GM13976 (cell line): ENCODE data around the gene MYL1.

Source experiments
- DNase-seq: peaks from one replicate; pipeline ENCODE4 v3.0.0; 2012; ENCODE audit warnings: low spot score
- in situ Hi-C: fragments of 300-500 bp; cut with MboI; formaldehyde crosslinking; loops from one replicate; pipeline ENCODE4 v1.12.0; 2022; ENCODE audit warnings: low sequenced_read_pairs, mixed read lengths, inconsistent platforms; ENCODE audit not compliant: unreplicated experiment
- TF ChIP-seq, protein P1 (sequence below): IDR thresholded peaks from 2 replicates; pipeline ENCODE4 v1.5.1; 2012; ENCODE audit warnings: borderline replicate concordance, mild to moderate bottlenecking; ENCODE audit not compliant: insufficient read depth; ENCODE audit errors: extremely low read depth, missing control alignments, control extremely low read depth

MYL1 gene

DNA sequence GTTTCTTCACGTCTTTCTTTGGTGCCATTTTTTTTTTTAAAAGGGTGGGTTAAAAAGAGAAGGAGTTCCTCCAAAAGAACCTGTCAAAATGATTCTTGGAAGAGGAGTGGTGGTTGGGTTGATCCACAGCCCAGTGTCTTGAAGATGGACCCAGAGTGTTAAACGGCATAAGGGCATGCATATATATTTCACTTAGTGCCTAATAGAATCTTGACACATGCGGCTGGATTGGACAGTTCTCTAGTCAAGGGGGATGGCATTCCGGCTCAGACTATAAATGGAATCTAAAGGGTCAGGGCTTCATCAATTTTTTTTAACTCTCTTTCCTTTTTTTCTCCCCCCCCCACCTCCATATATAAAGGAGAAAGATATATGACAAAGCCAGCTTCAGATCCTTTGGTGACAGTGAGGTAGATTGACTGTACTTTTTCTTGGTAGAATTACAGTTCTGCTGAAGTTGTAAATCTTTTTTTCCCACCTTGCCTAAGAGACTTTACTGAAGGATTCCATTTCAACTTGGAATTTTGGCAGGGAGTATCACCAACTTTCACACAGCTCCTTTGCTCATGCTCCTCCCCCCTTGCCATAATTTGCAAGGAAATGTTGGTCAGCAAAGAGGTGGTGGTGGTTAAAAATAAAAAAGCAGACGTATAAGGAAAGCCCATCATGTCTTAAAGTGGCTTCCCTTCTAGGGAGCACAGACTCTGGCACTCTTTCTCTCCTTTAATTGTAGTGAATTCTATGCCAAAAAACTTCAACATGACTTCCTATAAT is at the start of gene MYL1:
MYL1 (minus strand) TSS at position 160 of the 774 bp plus-strand sequence; CDS start at position 28, 132 bp downstream.
- in situ Hi-C loops = no loop called here
- no peak for DNase-seq
- TF ChIP-seq, protein P1, sequence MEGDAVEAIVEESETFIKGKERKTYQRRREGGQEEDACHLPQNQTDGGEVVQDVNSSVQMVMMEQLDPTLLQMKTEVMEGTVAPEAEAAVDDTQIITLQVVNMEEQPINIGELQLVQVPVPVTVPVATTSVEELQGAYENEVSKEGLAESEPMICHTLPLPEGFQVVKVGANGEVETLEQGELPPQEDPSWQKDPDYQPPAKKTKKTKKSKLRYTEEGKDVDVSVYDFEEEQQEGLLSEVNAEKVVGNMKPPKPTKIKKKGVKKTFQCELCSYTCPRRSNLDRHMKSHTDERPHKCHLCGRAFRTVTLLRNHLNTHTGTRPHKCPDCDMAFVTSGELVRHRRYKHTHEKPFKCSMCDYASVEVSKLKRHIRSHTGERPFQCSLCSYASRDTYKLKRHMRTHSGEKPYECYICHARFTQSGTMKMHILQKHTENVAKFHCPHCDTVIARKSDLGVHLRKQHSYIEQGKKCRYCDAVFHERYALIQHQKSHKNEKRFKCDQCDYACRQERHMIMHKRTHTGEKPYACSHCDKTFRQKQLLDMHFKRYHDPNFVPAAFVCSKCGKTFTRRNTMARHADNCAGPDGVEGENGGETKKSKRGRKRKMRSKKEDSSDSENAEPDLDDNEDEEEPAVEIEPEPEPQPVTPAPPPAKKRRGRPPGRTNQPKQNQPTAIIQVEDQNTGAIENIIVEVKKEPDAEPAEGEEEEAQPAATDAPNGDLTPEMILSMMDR = no peak

DNA sequence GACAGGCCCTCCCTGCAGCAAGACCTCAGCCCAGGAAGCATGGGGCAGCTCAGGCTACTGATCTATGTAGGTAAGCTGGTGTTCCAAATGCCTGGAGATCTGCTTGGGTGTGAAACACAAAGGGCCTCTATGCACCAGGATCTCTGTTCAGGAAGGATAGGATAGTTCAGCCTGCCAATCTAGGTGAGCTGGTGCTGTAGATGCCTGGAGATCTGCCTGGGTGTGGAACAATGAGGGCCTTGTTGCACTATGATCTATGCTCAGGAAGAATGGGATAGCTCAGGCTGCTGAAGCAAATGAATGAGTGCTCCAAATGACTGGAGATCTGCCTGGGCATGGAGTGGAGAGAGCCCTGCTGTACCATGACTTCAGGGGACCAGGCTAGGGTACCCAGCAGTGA is 48.9 kb upstream of the MYL1 start:
- TF ChIP-seq, protein P1 = no peak
- DNase-seq = no peak
- in situ Hi-C loops = no loop called here

DNA sequence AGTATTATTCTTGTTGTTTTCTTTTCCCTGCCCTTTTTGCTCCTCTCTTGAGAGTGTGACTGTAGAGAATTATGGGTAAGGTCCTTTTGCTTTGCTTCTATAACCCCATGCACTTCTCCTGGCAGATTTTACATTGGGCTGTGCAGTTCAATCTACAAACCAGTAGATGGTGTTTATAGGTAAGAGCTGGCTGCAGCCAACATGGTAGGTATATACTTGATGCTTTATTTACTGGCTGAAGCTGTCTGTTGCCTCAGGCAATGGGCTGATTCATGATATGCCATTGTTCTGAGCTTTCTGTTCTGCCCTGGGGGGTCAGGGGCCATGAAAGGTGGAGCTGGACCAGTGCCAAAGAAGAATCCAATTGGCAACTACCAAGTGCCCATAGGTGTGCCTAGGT is 48.3 kb upstream of the MYL1 start:
- TF ChIP-seq, protein P1 = no peak

DNA sequence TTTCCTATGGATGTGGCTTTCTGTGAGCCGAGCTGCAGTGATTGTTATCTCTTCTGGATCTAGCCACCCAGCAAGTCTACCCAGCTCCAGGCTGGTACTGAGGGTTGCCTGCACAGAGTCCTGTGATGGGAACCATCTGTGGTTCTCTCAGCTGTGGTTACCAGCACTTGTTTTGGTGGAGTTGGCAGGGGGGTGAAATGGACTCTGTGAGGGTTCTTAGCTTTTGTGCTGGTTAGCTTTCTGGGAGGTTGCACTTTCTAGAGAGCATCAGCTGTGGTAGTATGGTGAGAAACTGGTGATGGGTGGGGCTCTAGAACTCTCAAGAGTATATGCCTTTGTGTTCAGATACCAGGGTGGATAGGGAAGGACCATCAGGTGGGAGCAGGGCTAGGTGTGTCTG is 45.4 kb upstream of the MYL1 start:
- TF ChIP-seq, protein P1 = no peak
- no peak for DNase-seq
- in situ Hi-C loops = no loop called here

More for the DNA sequence above, 48.3 kb upstream of the MYL1 start:
- DNase-seq = no peak
- in situ Hi-C loops = no loop called here

DNA sequence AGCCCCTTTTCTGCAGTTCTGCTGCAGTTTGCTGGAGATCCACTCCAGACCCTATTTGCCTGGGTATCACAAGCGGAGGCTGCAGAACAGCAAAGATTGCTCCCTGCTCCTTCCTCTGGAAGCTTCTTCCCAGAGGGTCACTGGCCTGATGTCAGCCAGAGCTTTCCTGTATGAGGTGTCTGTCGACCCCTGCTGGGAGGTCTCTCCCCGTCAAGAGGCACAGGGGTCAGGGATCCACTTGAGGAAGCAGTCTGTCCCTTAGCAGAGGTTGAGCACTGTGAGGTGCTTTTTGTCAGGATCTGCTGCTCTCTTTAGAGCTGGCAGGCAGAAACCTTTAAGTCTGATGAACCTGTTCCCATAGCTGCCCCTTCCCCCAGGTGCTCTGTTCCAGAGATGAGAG is 42.0 kb upstream of the MYL1 start:
- DNase-seq = no peak
- in situ Hi-C loops = no loop called here
- TF ChIP-seq, protein P1 = no peak

DNA sequence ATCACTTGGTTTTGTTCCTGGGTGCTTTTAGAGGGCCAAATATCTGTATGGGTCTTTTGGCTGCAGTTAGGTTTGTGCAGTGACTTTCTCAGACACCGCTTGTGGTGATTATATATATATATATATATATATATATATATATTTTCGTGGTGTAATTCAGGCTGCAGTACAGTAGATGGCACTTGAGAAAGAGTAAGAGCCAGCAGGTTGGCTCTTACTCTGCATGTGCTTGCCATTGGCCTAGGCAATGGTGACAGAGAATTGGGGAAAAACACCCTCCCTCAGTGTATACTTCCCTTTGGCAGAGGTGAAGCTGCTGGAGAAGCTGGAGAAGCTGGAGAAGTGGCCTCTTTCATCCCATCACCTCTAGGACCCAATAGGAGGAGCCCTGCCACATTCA is 22.2 kb upstream of the MYL1 start:
- in situ Hi-C loops = no loop called here
- TF ChIP-seq, protein P1 = no peak
- no peak for DNase-seq
